ENCODE measurements around the gene F10. TPM values are rescaled to one million over a fixed set of nuclear protein-coding genes. Genes with fewer than 3 reads are reported as not detected.

The F10 gene
- total and polyA plus RNA-seq, 9 of the 15 experiments (the other 6 are each of a cell fraction or from before 2014, with no cell fraction given) = 0.04 to 0.09 (median 0.07) TPM; not detected in 5

DNA sequence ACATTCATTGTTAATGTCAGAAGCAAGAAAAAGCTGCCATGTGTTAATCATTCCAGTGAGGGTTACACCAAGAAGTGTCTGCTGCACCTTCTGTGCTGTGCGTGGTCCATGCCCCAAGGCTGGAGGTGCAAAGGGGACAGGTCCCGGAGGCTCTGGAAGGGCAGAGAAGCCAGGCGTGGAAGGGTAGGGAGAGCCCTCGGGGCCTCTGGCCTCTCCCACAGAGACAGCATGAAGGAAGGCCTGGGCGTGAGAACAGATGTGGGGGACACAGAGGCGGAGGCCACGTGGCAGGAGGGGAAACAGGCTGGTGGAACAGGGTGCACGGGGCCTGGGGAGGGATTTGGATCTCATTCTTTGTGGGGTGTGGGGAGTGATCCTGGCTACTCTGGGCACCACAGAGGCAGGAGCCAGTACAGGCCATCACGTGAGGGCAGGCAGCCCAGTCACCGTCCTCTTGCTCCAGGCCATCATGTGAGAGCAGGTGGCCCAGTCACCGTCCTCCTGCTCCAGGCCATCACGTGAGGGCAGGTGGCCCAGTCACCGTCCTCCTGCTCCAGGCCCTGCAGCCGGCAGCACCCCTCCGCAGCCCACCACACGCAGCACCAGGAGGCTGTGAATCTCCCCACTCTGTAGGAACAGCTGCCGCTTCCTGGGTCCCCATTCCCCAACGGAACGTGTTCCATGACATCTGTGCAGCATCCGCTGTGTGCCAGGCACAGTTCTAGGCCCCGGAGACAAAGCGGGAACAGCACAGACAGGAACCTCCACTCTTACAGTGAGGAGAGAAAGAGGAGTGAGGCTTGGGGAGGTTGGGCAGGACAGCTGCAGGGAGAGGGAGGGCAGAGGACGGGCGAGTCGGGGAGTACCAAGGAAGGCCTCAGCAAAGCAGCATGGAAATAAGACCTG lies 27.2 kb upstream of the F10 start:
- Histone ChIP-seq H3K4me2 (ENCODE audit: insufficient read depth, low read length) (no peak overlapping the region), H2AFZ (ENCODE audit: low read depth, low read length) (no peak overlapping the region), H3K9ac (ENCODE audit: insufficient read depth in 1 of 2, low read depth in 2 of 2, low read length in 2 of 2) (no peak overlapping the region), H3K27ac (ENCODE audit: extremely low read depth, low read depth, low read length) (no peak overlapping the region), H3K9me1 (ENCODE audit: control insufficient read depth, insufficient read depth, low read length) (no peaks in the 10 kb centered on the region), H3K79me2 (ENCODE audit: control insufficient read depth, insufficient read depth, low read length) (no peaks in the 10 kb centered on the region), H4K20me1 (replicated peaks; ENCODE audit: control insufficient read depth, insufficient read depth, low read length) (no peaks in the 10 kb centered on the region; the same call in 1 of the 2 replicates), H3K4me3 (no peak overlapping the region), H3K27me3 (ENCODE audit: control insufficient read depth in 2 of 2, insufficient read depth in 2 of 2, low read length in 2 of 2) (peaks cover 48 to 92% of the 10 kb centered on the region in 2 experiments), H3K4me1 (replicated peaks in 1 of 2; ENCODE audit: control insufficient read depth in 2 of 2, insufficient read depth in 2 of 2, low read length in 2 of 2) (peaks cover 0 to 8% of the 10 kb centered on the region in 2 experiments; a peak in 1 of 5 replicates), H3K9me3 (replicated peaks; ENCODE audit: control insufficient read depth, insufficient read depth, low read depth, low read length) (no peaks in the 10 kb centered on the region), H3K36me3 (ENCODE audit: control insufficient read depth, insufficient read depth, low read length) (no peaks in the 10 kb centered on the region)
- intact Hi-C loops (cut with micrococcal nuclease) = no loop called here
- FAIRE-seq (no peak), ATAC-seq (no peak), DNase-seq (ENCODE audit: extremely low read depth in 1 of 4, low spot score in 3 of 4) (no peak)
- TF ChIP-seq USF1 (CRISPR knock-in tag; IDR thresholded peaks at IDR 0.05) (peak; percentile 47), WHSC1 (IDR thresholded peaks at IDR 0.05; ENCODE audit: low read length) (no peak)
- POLR2A ChIA-PET = no interaction called here
- in situ Hi-C loops (cut with MboI) = no loop called here
- 3% methylated on average over 13 of the region's 25 CpGs for WGBS (ENCODE audit: insufficient coverage, low coverage, missing lambda C conversion rate)
- CTCF ChIA-PET (ENCODE audit: low intra/inter-chr PET ratio) = no interaction called here
- BruUV-seq (replicated peaks) = no TSS peak

All from K562 (cell line).